ENCODE measurements around the gene ST6GALNAC4. TPM values are rescaled to one million over a fixed set of nuclear protein-coding genes. Genes with fewer than 3 reads are reported as not detected.

ST6GALNAC4 gene
- total RNA-seq, 1 experiment from 2014 or later: 25.7 TPM

GRCh38 chr9:127927201-127927987 lies 10.6 kb upstream of the ST6GALNAC4 start (continued):
- 0 out of 2 replicates have a peak, but pooled peaks have one; percentile 53 for TF ChIP-seq MYBL2 (CRISPR knock-in tag; IDR thresholded peaks at IDR 0.05)
- TF ChIP-seq ERG (CRISPR knock-in tag; IDR thresholded peaks at IDR 0.05): no peak
- no peak for TF ChIP-seq ZNF425 (CRISPR knock-in tag; conservative IDR thresholded peaks at IDR 0.05)
- TF ChIP-seq MAX (CRISPR knock-in tag; IDR thresholded peaks at IDR 0.05): peak; percentile 85; the same call in 1 of the 2 replicates
- TF ChIP-seq TP53 (CRISPR knock-in tag; IDR thresholded peaks at IDR 0.05): no peak
- no peak for TF ChIP-seq NFYB (CRISPR knock-in tag; conservative IDR thresholded peaks at IDR 0.05; ENCODE audit: low read depth)
- peak; percentile 81 for TF ChIP-seq SP1 (CRISPR knock-in tag; conservative IDR thresholded peaks at IDR 0.05)
- no peak for TF ChIP-seq ZNF317 (CRISPR knock-in tag; IDR thresholded peaks at IDR 0.05; ENCODE audit: borderline replicate concordance, low read depth)

GRCh38 chr9:127926906-127927200 lies 10.0 kb upstream of the ST6GALNAC4 start:
- Mint-ChIP-seq H3K27ac (no peak overlapping the region), H3K27me3 (ENCODE audit: low read depth) (peaks cover 34% of the 10 kb centered on the region), H3K9me3 (no peaks in the 10 kb centered on the region), H3K36me3 (no peaks in the 10 kb centered on the region; the same call in 1 of the 2 replicates), H3K4me1 (peaks cover 27% of the 10 kb centered on the region), H3K4me3 (peak overlapping the region; percentile 96)
- POLR2A ChIA-PET: no interaction called here
- ATAC-seq: peak; percentile 1
- CTCF ChIA-PET: interaction anchor here (1.3 to 2.1 kb wide), 2 partner anchors 17 to 192 kb away, joined by 5 to 8 read pairs; partner anchors contain the start of gene TOR2A
- DNase-seq (ENCODE audit: low spot score): no peak
- TF ChIP-seq GRHL2 (CRISPR knock-in tag; IDR thresholded peaks at IDR 0.05; ENCODE audit: insufficient replicate concordance, severe bottlenecking) (no peak), FOXK1 (CRISPR knock-in tag; IDR thresholded peaks at IDR 0.05) (0 out of 2 replicates have a peak, but pooled peaks have one; percentile 18), ZBTB43 (CRISPR knock-in tag; IDR thresholded peaks at IDR 0.05) (no peak), ATF6 (CRISPR knock-in tag; IDR thresholded peaks at IDR 0.05) (no peak), EMX1 (CRISPR knock-in tag; IDR thresholded peaks at IDR 0.05) (no peak), SP1 (CRISPR knock-in tag; conservative IDR thresholded peaks at IDR 0.05) (no peak; the same call in 1 of the 2 replicates), NR2C2 (CRISPR knock-in tag; IDR thresholded peaks at IDR 0.05) (no peak), ZNF317 (CRISPR knock-in tag; IDR thresholded peaks at IDR 0.05; ENCODE audit: borderline replicate concordance, low read depth) (no peak), ZNF138 (CRISPR knock-in tag; conservative IDR thresholded peaks at IDR 0.05) (0 out of 2 replicates have a peak, but pooled peaks have one; percentile 35), MYBL2 (CRISPR knock-in tag; IDR thresholded peaks at IDR 0.05) (0 out of 2 replicates have a peak, but pooled peaks have one; percentile 5), ETV6 (CRISPR knock-in tag; IDR thresholded peaks at IDR 0.05) (peak; percentile 43; the same call in 1 of the 2 replicates), MAX (CRISPR knock-in tag; IDR thresholded peaks at IDR 0.05) (no peak), SMAD4 (CRISPR knock-in tag; IDR thresholded peaks at IDR 0.05) (no peak), MLX (CRISPR knock-in tag; IDR thresholded peaks at IDR 0.05) (no peak), ATF1 (CRISPR knock-in tag; IDR thresholded peaks at IDR 0.05) (no peak), FOXP1 (CRISPR knock-in tag; IDR thresholded peaks at IDR 0.05; ENCODE audit: borderline replicate concordance) (peak; percentile 60; the same call in 1 of the 2 replicates), ZNF532 (CRISPR knock-in tag; IDR thresholded peaks at IDR 0.05; ENCODE audit: borderline replicate concordance) (no peak)

All from WTC11 (cell line).